ENCODE measurements around the gene MT1B. TPM values are rescaled to one million over a fixed set of nuclear protein-coding genes. Genes with fewer than 3 reads are reported as not detected.

Gene MT1B
- total and polyA plus RNA-seq, 2 of the 13 experiments (the other 11 are each of a cell fraction or from before 2014, with no cell fraction given) = 0.89 TPM; not detected in 1

GRCh38 chr16:56643080-56643778 lies 8.5 kb upstream of the MT1B start (continued):
- TF ChIP-seq NFAT5 (CRISPR knock-in tag; IDR thresholded peaks at IDR 0.05) (peak; percentile 55; the same call in 1 of the 2 replicates), MLXIP (CRISPR knock-in tag; IDR thresholded peaks at IDR 0.05; ENCODE audit: borderline replicate concordance) (no peak), ZNF766 (CRISPR knock-in tag; IDR thresholded peaks at IDR 0.05; ENCODE audit: borderline replicate concordance) (no peak), IKZF1 (IDR thresholded peaks at IDR 0.05) (no peak), POLR2AphosphoS2 (IDR thresholded peaks at IDR 0.05; ENCODE audit: low read depth, low read length) (no peak), PCBP2 (optimal IDR thresholded peaks at IDR 0.05; ENCODE audit: low read depth, low read length, poor library complexity, severe bottlenecking) (no peak), PAWR (CRISPR knock-in tag; IDR thresholded peaks at IDR 0.05; ENCODE audit: borderline replicate concordance) (no peak), TAF15 (IDR thresholded peaks at IDR 0.05; ENCODE audit: low read depth, low read length, poor library complexity, severe bottlenecking) (no peak), TBX2 (CRISPR knock-in tag; IDR thresholded peaks at IDR 0.05; ENCODE audit: borderline replicate concordance) (0 out of 2 replicates have a peak, but pooled peaks have one; percentile 59), ZBTB8A (CRISPR knock-in tag; IDR thresholded peaks at IDR 0.05; ENCODE audit: borderline replicate concordance, low read depth) (no peak), ZNF772 (CRISPR knock-in tag; IDR thresholded peaks at IDR 0.05) (no peak), SMC3 (IDR thresholded peaks at IDR 0.05; ENCODE audit: low read length) (no peak), CHCHD3 (CRISPR knock-in tag; IDR thresholded peaks at IDR 0.05) (no peak), EHMT2 (IDR thresholded peaks at IDR 0.05; ENCODE audit: borderline replicate concordance, low read depth, low read length) (no peak), UBTF (CRISPR knock-in tag; IDR thresholded peaks at IDR 0.05) (no peak)
- TF ChIP-seq, protein P1, sequence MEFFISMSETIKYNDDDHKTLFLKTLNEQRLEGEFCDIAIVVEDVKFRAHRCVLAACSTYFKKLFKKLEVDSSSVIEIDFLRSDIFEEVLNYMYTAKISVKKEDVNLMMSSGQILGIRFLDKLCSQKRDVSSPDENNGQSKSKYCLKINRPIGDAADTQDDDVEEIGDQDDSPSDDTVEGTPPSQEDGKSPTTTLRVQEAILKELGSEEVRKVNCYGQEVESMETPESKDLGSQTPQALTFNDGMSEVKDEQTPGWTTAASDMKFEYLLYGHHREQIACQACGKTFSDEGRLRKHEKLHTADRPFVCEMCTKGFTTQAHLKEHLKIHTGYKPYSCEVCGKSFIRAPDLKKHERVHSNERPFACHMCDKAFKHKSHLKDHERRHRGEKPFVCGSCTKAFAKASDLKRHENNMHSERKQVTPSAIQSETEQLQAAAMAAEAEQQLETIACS (CRISPR knock-in tag; IDR thresholded peaks at IDR 0.05) = no peak
- TF ChIP-seq, protein P2, sequence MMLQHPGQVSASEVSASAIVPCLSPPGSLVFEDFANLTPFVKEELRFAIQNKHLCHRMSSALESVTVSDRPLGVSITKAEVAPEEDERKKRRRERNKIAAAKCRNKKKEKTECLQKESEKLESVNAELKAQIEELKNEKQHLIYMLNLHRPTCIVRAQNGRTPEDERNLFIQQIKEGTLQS (CRISPR knock-in tag; IDR thresholded peaks at IDR 0.05) = no peak
